GM19397 (cell line): ENCODE data around the gene PLEKHM1.

Experiments used
- ATAC-seq: cut with Tn5 transposase; IDR thresholded peaks from one replicate; pipeline ENCODE4 v1.9.1; 2021; ENCODE audit warnings: mild to moderate bottlenecking, moderate library complexity; ENCODE audit not compliant: unreplicated experiment

PLEKHM1 gene

GRCh38 chr17:45405250-45406086 is 85.1 kb downstream of the PLEKHM1 start:
- no peak for ATAC-seq

- ATAC-seq = no peak
These were observed 85.7 kb downstream of the PLEKHM1 start for GRCh38 chr17:45404870-45405249.

- no peak for ATAC-seq
These were observed 86.5 kb downstream of the PLEKHM1 start for GRCh38 chr17:45403906-45404490.

GRCh38 chr17:45402916-45403315 is 87.6 kb downstream of the PLEKHM1 start:
- ATAC-seq = no peak

- no peak for ATAC-seq
These were observed 91.7 kb downstream of the PLEKHM1 start for GRCh38 chr17:45398800-45399199.

- no peak for ATAC-seq
These were observed 92.7 kb downstream of the PLEKHM1 start for GRCh38 chr17:45397796-45398195.

GRCh38 chr17:45396496-45397205 is 93.9 kb downstream of the PLEKHM1 start:
- no peak for ATAC-seq

- ATAC-seq = no peak
These were observed 94.7 kb downstream of the PLEKHM1 start for GRCh38 chr17:45395569-45396415.

GRCh38 chr17:45394913-45395568 is 95.5 kb downstream of the PLEKHM1 start:
- no peak for ATAC-seq

- no peak for ATAC-seq
These were observed 96.0 kb downstream of the PLEKHM1 start for GRCh38 chr17:45394564-45394912.

- no peak for ATAC-seq
These were observed 96.4 kb downstream of the PLEKHM1 start for GRCh38 chr17:45394091-45394490.

- ATAC-seq = no peak
These were observed 97.1 kb downstream of the PLEKHM1 start for GRCh38 chr17:45393411-45393810.

- ATAC-seq = no peak
These were observed 98.6 kb downstream of the PLEKHM1 start for GRCh38 chr17:45391918-45392317.

- ATAC-seq = no peak
These were observed 99.2 kb downstream of the PLEKHM1 start for GRCh38 chr17:45391291-45391690.

- ATAC-seq = no peak
These were observed 101.2 kb downstream of the PLEKHM1 start for GRCh38 chr17:45389354-45389753.

GRCh38 chr17:45388604-45389325 is 101.8 kb downstream of the PLEKHM1 start:
- no peak for ATAC-seq

- ATAC-seq = no peak
These were observed 102.8 kb downstream of the PLEKHM1 start for GRCh38 chr17:45387739-45388138.

- no peak for ATAC-seq
These were observed 104.3 kb downstream of the PLEKHM1 start for GRCh38 chr17:45386178-45386577.
